ENCODE measurements around the gene AFP. TPM values are rescaled to one million over a fixed set of nuclear protein-coding genes. Genes with fewer than 3 reads are reported as not detected.
"Not testable (repeated sequence)": the region's sequence is repeated elsewhere in the genome, so short reads cannot be mapped to it uniquely, and the experiment has no call there.

The AFP gene
- polyA plus RNA-seq (ENCODE audit: insufficient read depth in 1 of 5, insufficient read length in 5 of 5, low replicate concordance in 1 of 5), result 100 to 1,000 TPM in 1 of 5 donors, 1 to 10 TPM in 1, under 1 TPM in 2, not detected in 1; 0.24 to 219 (median 1.2) TPM
- long read RNA-seq, donor 1, partial matches to known transcripts, result 0 of 3 reads
- long read RNA-seq, donor 1, other reads (novel, unspliced or antisense), result 0 of 3 reads
- long read RNA-seq, donor 2, result 0 reads
- long read RNA-seq, donor 3, result 0 reads
- long read RNA-seq, donor 4, result 0 reads
- long read RNA-seq, donor 5, transcript AFP-202 (15 exons, 2,484 nt), result major isoform, 48 of 112 reads
- long read RNA-seq, donor 5, partial matches to known transcripts, result 64 of 112 reads
- long read RNA-seq, donor 5, other reads (novel, unspliced or antisense), result 0 of 112 reads
- long read RNA-seq, donor 6, result 0 reads
- long read RNA-seq, donor 7, result 0 reads
- long read RNA-seq, donor 8, result 0 reads

- DNase-seq, result no peak
Measured at GRCh38 chr4:73435984-73436383, at the start of gene AFP. TSS of gene AFP (plus strand) at chr4:73436221. CDS start at chr4:73436263, 42 bp downstream.

GRCh38 chr4:73387552-73387951 lies 48.5 kb upstream of the AFP start:
- DNase-seq, result no peak

- no peak for DNase-seq
Measured at GRCh38 chr4:73388887-73389286, 47.1 kb upstream of the AFP start.

- DNase-seq, result not testable (repeated sequence)
Measured at GRCh38 chr4:73389663-73390062, 46.4 kb upstream of the AFP start.

GRCh38 chr4:73391774-73392173 lies 44.2 kb upstream of the AFP start:
- no peak for DNase-seq

- no peak for DNase-seq
Measured at GRCh38 chr4:73392936-73393335, 43.1 kb upstream of the AFP start.

GRCh38 chr4:73396304-73396703 lies 39.7 kb upstream of the AFP start:
- DNase-seq, result no peak

- DNase-seq, result no peak
Measured at GRCh38 chr4:73396993-73397972, 38.7 kb upstream of the AFP start.

- DNase-seq, result no peak
Measured at GRCh38 chr4:73401412-73401811, 34.6 kb upstream of the AFP start.

- no peak for DNase-seq
Measured at GRCh38 chr4:73404042-73404441, 32.0 kb upstream of the AFP start, which contains the start of gene ALB. TSS of gene ALB (plus strand) at chr4:73404287. CDS start at chr4:73404328, 41 bp downstream.

- no peak for DNase-seq
Measured at GRCh38 chr4:73404457-73404856, 31.6 kb upstream of the AFP start.

- DNase-seq, result no peak
Measured at GRCh38 chr4:73405138-73405537, 30.9 kb upstream of the AFP start.

- DNase-seq, result no peak
Measured at GRCh38 chr4:73406548-73406875, 29.5 kb upstream of the AFP start.

GRCh38 chr4:73407227-73407673 lies 28.8 kb upstream of the AFP start:
- DNase-seq, result no peak

GRCh38 chr4:73408181-73408867 lies 27.7 kb upstream of the AFP start:
- no peak for DNase-seq

- DNase-seq, result no peak
Measured at GRCh38 chr4:73409012-73409862, 26.8 kb upstream of the AFP start.

GRCh38 chr4:73409978-73410548 lies 26.0 kb upstream of the AFP start:
- no peak for DNase-seq

GRCh38 chr4:73410916-73411730 lies 24.9 kb upstream of the AFP start:
- DNase-seq, result no peak

GRCh38 chr4:73411731-73412414 lies 24.1 kb upstream of the AFP start:
- no peak for DNase-seq
